NCI-H187 (cell line): Measurements from ENCODE around the gene SLAMF6.
"Not testable (repeated sequence)": the region's sequence is repeated elsewhere in the genome, so short reads cannot be mapped to it uniquely, and the experiment has no call there.

Source experiments
- DNase-seq, 2 experiments: peaks; one replicate each; lab custom pipeline; 2025; lab: John Stamatoyannopoulos, UW

SLAMF6 gene

GRCh38 chr1:160542303-160542945 is 19.4 kb upstream of the SLAMF6 start:
- no peak for DNase-seq

- DNase-seq, result no peak
These were observed 18.7 kb upstream of the SLAMF6 start for GRCh38 chr1:160541622-160542302.

- DNase-seq, result no peak
These were observed 17.8 kb upstream of the SLAMF6 start for GRCh38 chr1:160540859-160541233.

GRCh38 chr1:160539990-160540858 is 17.2 kb upstream of the SLAMF6 start:
- DNase-seq, result no peak

GRCh38 chr1:160539684-160539989 is 16.6 kb upstream of the SLAMF6 start:
- no peak for DNase-seq

GRCh38 chr1:160538985-160539651 is 16.1 kb upstream of the SLAMF6 start:
- DNase-seq, result no peak

GRCh38 chr1:160537714-160538665 is 14.9 kb upstream of the SLAMF6 start:
- DNase-seq, result no peak

GRCh38 chr1:160534823-160535605 is 12.0 kb upstream of the SLAMF6 start:
- DNase-seq, result no peak

GRCh38 chr1:160532557-160532813 is 9.4 kb upstream of the SLAMF6 start:
- not testable (repeated sequence) for DNase-seq

GRCh38 chr1:160531809-160532556 is 8.9 kb upstream of the SLAMF6 start:
- DNase-seq, result not testable (repeated sequence)

GRCh38 chr1:160529401-160529952 is 6.4 kb upstream of the SLAMF6 start:
- DNase-seq, result not testable (repeated sequence)

- DNase-seq, result not testable (repeated sequence)
These were observed 734 bp upstream of the SLAMF6 start for GRCh38 chr1:160523789-160524188.

GRCh38 chr1:160522136-160522535 is 919 bp downstream of the SLAMF6 start:
- DNase-seq, result no peak

GRCh38 chr1:160521554-160521953 is 1.5 kb downstream of the SLAMF6 start:
- DNase-seq, result no peak

- DNase-seq, result no peak
These were observed 2.1 kb downstream of the SLAMF6 start for GRCh38 chr1:160520999-160521398.

GRCh38 chr1:160520582-160520981 is 2.5 kb downstream of the SLAMF6 start:
- no peak for DNase-seq

- DNase-seq, result no peak
These were observed 3.2 kb downstream of the SLAMF6 start for GRCh38 chr1:160519642-160520435.

- not testable (repeated sequence) for DNase-seq
These were observed 5.5 kb downstream of the SLAMF6 start for GRCh38 chr1:160517519-160517918.

GRCh38 chr1:160515908-160516307 is 7.1 kb downstream of the SLAMF6 start:
- DNase-seq, result not testable (repeated sequence)
